Measurements from ENCODE around the gene INO80. TPM values are rescaled to one million over a fixed set of nuclear protein-coding genes. Genes with fewer than 3 reads are reported as not detected.

The INO80 gene, protein sequence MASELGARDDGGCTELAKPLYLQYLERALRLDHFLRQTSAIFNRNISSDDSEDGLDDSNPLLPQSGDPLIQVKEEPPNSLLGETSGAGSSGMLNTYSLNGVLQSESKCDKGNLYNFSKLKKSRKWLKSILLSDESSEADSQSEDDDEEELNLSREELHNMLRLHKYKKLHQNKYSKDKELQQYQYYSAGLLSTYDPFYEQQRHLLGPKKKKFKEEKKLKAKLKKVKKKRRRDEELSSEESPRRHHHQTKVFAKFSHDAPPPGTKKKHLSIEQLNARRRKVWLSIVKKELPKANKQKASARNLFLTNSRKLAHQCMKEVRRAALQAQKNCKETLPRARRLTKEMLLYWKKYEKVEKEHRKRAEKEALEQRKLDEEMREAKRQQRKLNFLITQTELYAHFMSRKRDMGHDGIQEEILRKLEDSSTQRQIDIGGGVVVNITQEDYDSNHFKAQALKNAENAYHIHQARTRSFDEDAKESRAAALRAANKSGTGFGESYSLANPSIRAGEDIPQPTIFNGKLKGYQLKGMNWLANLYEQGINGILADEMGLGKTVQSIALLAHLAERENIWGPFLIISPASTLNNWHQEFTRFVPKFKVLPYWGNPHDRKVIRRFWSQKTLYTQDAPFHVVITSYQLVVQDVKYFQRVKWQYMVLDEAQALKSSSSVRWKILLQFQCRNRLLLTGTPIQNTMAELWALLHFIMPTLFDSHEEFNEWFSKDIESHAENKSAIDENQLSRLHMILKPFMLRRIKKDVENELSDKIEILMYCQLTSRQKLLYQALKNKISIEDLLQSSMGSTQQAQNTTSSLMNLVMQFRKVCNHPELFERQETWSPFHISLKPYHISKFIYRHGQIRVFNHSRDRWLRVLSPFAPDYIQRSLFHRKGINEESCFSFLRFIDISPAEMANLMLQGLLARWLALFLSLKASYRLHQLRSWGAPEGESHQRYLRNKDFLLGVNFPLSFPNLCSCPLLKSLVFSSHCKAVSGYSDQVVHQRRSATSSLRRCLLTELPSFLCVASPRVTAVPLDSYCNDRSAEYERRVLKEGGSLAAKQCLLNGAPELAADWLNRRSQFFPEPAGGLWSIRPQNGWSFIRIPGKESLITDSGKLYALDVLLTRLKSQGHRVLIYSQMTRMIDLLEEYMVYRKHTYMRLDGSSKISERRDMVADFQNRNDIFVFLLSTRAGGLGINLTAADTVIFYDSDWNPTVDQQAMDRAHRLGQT (N-terminal part only)
- total RNA-seq (22.9 and 29.1 TPM in 2 replicates), polyA plus RNA-seq (4.4 and 5.7 TPM in 2 replicates), polyA minus RNA-seq (19.1 and 28.5 TPM in 2 replicates), Bru-seq, nascent RNA (percentile 89 among the genes with signal in this experiment), BruChase-seq, experiment 1, labeled RNA remaining after a 6-hour chase (percentile 78 among the genes with signal in this experiment), BruChase-seq, experiment 2, labeled RNA remaining after a 2-hour chase (percentile 81 among the genes with signal in this experiment)
- polyA plus RNA-seq (2011; cell fraction: cytosol; rRNA removed): 7.0 and 8.0 TPM in 2 replicates
- polyA plus RNA-seq (2011; cell fraction: nucleus; rRNA removed): 17.3 and 17.8 TPM in 2 replicates
- polyA plus RNA-seq (2012): 8.6 and 12.8 TPM in 2 replicates
- 15.7 TPM for polyA minus RNA-seq (2011; cell fraction: cytosol; rRNA and poly(A)+ RNA removed)
- polyA minus RNA-seq (2011; cell fraction: nucleus; rRNA and poly(A)+ RNA removed): 27.5 and 30.5 TPM in 2 replicates
- long read RNA-seq, full-length matches to known transcripts: 3 of 19 reads
- long read RNA-seq, partial matches to known transcripts: 8 of 19 reads
- long read RNA-seq, other reads (novel, unspliced or antisense): 8 of 19 reads

DNA sequence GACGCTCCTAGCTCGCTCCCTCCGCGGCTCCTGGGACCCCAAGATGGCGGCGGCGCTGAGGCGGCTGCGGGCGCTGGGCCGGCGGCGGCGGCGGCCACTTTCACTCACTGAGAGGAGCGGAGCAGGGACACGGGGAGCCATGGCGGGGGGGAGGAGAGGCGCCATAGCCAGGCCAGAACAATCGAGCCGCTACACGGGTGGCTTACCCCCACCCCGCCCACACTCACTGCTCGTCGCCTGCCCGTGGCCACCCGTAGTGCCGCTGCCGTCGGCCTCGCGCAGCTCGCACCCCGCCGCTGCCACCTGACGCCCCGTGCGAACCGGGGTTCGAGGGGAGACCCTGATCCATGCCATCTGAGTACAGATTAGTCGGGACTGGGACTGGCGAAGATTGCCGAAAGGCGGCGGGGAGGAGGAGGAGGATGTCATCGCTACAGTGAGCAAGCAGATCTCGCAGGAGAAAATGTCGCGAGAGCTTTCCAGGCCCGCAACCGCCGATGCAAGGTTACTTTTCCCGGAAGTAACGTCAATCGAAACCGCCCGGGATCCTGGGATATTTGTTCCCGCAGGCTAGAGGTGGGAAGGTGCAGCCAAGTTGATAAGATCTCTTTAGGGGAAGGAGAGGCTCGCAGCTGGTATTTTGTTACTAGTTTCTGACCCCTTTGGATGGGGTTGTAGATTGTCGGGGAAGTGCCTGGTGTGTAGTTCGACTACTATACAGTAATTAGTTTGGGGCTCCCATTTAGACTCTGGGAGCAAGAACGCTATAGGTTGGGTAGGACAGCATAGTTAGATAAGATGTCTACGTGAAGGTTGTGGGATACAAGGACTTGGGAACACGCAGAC, at the start of gene INO80:
TSS of gene INO80 (minus strand) at position 165 of the 846 bp plus-strand sequence. CDS start 19,970 bp downstream, outside the sequence.
- BruUV-seq (replicated peaks): TSS peak; percentile 97
- no peaks in the 10 kb centered on the region for H3K36me3 ChIP-seq (ENCODE audit: control insufficient read depth in 2 of 2, extremely low read depth in 1 of 2, insufficient read depth in 2 of 2, low read length in 2 of 2)
- peak; percentile 97 for DNase-seq (ENCODE audit: low read depth, low spot score)
- POLR2A ChIA-PET: interaction anchor here (0.6 to 1.5 kb wide), 4 partner anchors 12 to 210 kb away, joined by 3 to 5 read pairs (median 4); no protein-coding TSS in a partner anchor
- H3K4me2 ChIP-seq (ENCODE audit: insufficient read depth, low read length): peak within 1 kb of the TSS; percentile 76
- H3K27me3 ChIP-seq (ENCODE audit: control insufficient read depth in 2 of 2, insufficient read depth in 2 of 2, low read length in 2 of 2): peaks cover 0 to 3% of the 10 kb centered on the region in 2 experiments
- peaks cover 43% of the 10 kb centered on the region for H3K79me2 ChIP-seq (ENCODE audit: control insufficient read depth, insufficient read depth, low read length)
- peak within 1 kb of the TSS; percentile 99 for H3K9ac ChIP-seq (replicated peaks; ENCODE audit: extremely low read depth, insufficient read depth, low read length)
- peak within 1 kb of the TSS; percentile 87 for H2AFZ ChIP-seq (ENCODE audit: low read depth, low read length)
- TF ChIP-seq POLR2A (IDR thresholded peaks at IDR 0.05; ENCODE audit: low read depth, low read length) (peak; percentile 97), MYC (IDR thresholded peaks at IDR 0.05; ENCODE audit: low read depth, low read length) (no peak), FOS (IDR thresholded peaks at IDR 0.05; ENCODE audit: borderline replicate concordance, insufficient read depth, low read length) (peak; percentile 16), GATA2 (IDR thresholded peaks at IDR 0.05; ENCODE audit: insufficient read depth, insufficient read length, low read depth, low read length) (peak; percentile 90), POLR2AphosphoS5 (IDR thresholded peaks at IDR 0.05; ENCODE audit: insufficient read depth, low read depth, low read length) (peak; percentile 91), JUN (IDR thresholded peaks at IDR 0.05; ENCODE audit: borderline replicate concordance, insufficient read depth, insufficient read length, low read depth) (no peak), EZH2 (IDR thresholded peaks at IDR 0.05; ENCODE audit: borderline replicate concordance, low read depth, low read length, severe bottlenecking) (no peak)
- TF ChIP-seq, protein P1, sequence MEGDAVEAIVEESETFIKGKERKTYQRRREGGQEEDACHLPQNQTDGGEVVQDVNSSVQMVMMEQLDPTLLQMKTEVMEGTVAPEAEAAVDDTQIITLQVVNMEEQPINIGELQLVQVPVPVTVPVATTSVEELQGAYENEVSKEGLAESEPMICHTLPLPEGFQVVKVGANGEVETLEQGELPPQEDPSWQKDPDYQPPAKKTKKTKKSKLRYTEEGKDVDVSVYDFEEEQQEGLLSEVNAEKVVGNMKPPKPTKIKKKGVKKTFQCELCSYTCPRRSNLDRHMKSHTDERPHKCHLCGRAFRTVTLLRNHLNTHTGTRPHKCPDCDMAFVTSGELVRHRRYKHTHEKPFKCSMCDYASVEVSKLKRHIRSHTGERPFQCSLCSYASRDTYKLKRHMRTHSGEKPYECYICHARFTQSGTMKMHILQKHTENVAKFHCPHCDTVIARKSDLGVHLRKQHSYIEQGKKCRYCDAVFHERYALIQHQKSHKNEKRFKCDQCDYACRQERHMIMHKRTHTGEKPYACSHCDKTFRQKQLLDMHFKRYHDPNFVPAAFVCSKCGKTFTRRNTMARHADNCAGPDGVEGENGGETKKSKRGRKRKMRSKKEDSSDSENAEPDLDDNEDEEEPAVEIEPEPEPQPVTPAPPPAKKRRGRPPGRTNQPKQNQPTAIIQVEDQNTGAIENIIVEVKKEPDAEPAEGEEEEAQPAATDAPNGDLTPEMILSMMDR (IDR thresholded peaks at IDR 0.05; ENCODE audit: extremely low read depth in 1 of 2, insufficient read depth in 1 of 2, low read depth in 1 of 2, low read length in 2 of 2): no peak
- TF ChIP-seq, protein P2, sequence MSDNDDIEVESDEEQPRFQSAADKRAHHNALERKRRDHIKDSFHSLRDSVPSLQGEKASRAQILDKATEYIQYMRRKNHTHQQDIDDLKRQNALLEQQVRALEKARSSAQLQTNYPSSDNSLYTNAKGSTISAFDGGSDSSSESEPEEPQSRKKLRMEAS (IDR thresholded peaks at IDR 0.05; ENCODE audit: insufficient read depth, insufficient read length): no peak
- peak; percentile 97 for FAIRE-seq
- no peaks in the 10 kb centered on the region for H3K9me1 ChIP-seq (replicated peaks; ENCODE audit: control insufficient read depth, extremely low read depth, insufficient read depth, low read length)
- intact Hi-C loops (cut with micrococcal nuclease): loop anchor here (1.0 to 10.0 kb wide), 4 partner anchors 12 to 210 kb away; partner anchors contain the start of gene CHP1
- no peaks in the 10 kb centered on the region for H4K20me1 ChIP-seq (replicated peaks; ENCODE audit: control insufficient read depth, extremely low read depth, insufficient read depth, low read length)
- CTCF ChIA-PET: interaction anchor here (0.6 to 1.0 kb wide), 3 partner anchors 68 to 210 kb away, joined by 3 to 5 read pairs (median 3); no protein-coding TSS in a partner anchor
- peak within 1 kb of the TSS; percentile 96 for H3K27ac ChIP-seq (ENCODE audit: insufficient read depth, low read depth, low read length)
- H3K4me1 ChIP-seq (ENCODE audit: control insufficient read depth, extremely low read depth, insufficient read depth, low read length): peaks cover 11% of the 10 kb centered on the region
- H3K4me3 ChIP-seq (replicated peaks in 1 of 3; ENCODE audit: insufficient read depth in 1 of 3, low read depth in 1 of 3, low read length in 3 of 3): peak within 1 kb of the TSS; percentile 89 to 95 (median 90)
- H3K9me3 ChIP-seq (replicated peaks; ENCODE audit: control insufficient read depth, insufficient read depth, low read length): no peaks in the 10 kb centered on the region
- dilution Hi-C loops (cut with MboI; ENCODE audit: extremely low pct_ligation_motif_present, low sequenced_read_pairs): no loop called here

All from endothelial cell of umbilical vein (primary cell).